ENCODE measurements around the gene BHMT2. TPM values are rescaled to one million over a fixed set of nuclear protein-coding genes. Genes with fewer than 3 reads are reported as not detected.
A peak's percentile ranks its signal among the peaks of the same experiment; 100 is the strongest.

The BHMT2 gene
- total RNA-seq, 1 experiment from 2014 or later = not detected

- no peak overlapping the region for H3K4me3 Mint-ChIP-seq (ENCODE audit: low read depth, unreplicated experiment)
- peaks cover 79% of the 10 kb centered on the region for H3K27me3 Mint-ChIP-seq (ENCODE audit: unreplicated experiment)
- DNase-seq = no peak
- BruUV-seq (replicated peaks) = no TSS peak
- no peaks in the 10 kb centered on the region for H3K4me1 Mint-ChIP-seq (ENCODE audit: low read depth, unreplicated experiment)
- TF ChIP-seq, protein P1, sequence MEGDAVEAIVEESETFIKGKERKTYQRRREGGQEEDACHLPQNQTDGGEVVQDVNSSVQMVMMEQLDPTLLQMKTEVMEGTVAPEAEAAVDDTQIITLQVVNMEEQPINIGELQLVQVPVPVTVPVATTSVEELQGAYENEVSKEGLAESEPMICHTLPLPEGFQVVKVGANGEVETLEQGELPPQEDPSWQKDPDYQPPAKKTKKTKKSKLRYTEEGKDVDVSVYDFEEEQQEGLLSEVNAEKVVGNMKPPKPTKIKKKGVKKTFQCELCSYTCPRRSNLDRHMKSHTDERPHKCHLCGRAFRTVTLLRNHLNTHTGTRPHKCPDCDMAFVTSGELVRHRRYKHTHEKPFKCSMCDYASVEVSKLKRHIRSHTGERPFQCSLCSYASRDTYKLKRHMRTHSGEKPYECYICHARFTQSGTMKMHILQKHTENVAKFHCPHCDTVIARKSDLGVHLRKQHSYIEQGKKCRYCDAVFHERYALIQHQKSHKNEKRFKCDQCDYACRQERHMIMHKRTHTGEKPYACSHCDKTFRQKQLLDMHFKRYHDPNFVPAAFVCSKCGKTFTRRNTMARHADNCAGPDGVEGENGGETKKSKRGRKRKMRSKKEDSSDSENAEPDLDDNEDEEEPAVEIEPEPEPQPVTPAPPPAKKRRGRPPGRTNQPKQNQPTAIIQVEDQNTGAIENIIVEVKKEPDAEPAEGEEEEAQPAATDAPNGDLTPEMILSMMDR (IDR thresholded peaks at IDR 0.05; ENCODE audit: unreplicated experiment) = no peak
- CTCF ChIA-PET = interaction anchor here (0.8 kb wide), 1 partner anchor 84 kb away, joined by 3 read pairs; no protein-coding TSS in a partner anchor
- H3K27ac Mint-ChIP-seq (ENCODE audit: unreplicated experiment) = no peak overlapping the region
- peaks cover 4% of the 10 kb centered on the region for H3K36me3 Mint-ChIP-seq (ENCODE audit: insufficient read depth, unreplicated experiment)
- intact Hi-C loops (cut with micrococcal nuclease; ENCODE audit: unreplicated experiment) = no loop called here
- no peaks in the 10 kb centered on the region for H3K9me3 Mint-ChIP-seq (ENCODE audit: low read depth, unreplicated experiment)
Observed at GRCh38 chr5:79108792-79109191, 39.2 kb downstream of the BHMT2 start.

GRCh38 chr5:79109527-79110492, 40.2 kb downstream of the BHMT2 start:
- H3K9me3 Mint-ChIP-seq (ENCODE audit: low read depth, unreplicated experiment) = no peaks in the 10 kb centered on the region
- H3K36me3 Mint-ChIP-seq (ENCODE audit: insufficient read depth, unreplicated experiment) = peaks cover 4% of the 10 kb centered on the region
- peaks cover 90% of the 10 kb centered on the region for H3K27me3 Mint-ChIP-seq (ENCODE audit: unreplicated experiment)
- H3K27ac Mint-ChIP-seq (ENCODE audit: unreplicated experiment) = no peak overlapping the region
- peak; percentile 52 for DNase-seq
- BruUV-seq (replicated peaks) = no TSS peak
- H3K4me1 Mint-ChIP-seq (ENCODE audit: low read depth, unreplicated experiment) = no peaks in the 10 kb centered on the region
- intact Hi-C loops (cut with micrococcal nuclease; ENCODE audit: unreplicated experiment) = loop anchor here (1.0 kb wide), 1 partner anchor 85 kb away; no protein-coding TSS in a partner anchor
- TF ChIP-seq, protein P1 (IDR thresholded peaks at IDR 0.05; ENCODE audit: unreplicated experiment) = peak; percentile 63
- H3K4me3 Mint-ChIP-seq (ENCODE audit: low read depth, unreplicated experiment) = no peak overlapping the region
- CTCF ChIA-PET = interaction anchor here (0.8 kb wide), 1 partner anchor 85 kb away, joined by 3 read pairs; no protein-coding TSS in a partner anchor

DNA sequence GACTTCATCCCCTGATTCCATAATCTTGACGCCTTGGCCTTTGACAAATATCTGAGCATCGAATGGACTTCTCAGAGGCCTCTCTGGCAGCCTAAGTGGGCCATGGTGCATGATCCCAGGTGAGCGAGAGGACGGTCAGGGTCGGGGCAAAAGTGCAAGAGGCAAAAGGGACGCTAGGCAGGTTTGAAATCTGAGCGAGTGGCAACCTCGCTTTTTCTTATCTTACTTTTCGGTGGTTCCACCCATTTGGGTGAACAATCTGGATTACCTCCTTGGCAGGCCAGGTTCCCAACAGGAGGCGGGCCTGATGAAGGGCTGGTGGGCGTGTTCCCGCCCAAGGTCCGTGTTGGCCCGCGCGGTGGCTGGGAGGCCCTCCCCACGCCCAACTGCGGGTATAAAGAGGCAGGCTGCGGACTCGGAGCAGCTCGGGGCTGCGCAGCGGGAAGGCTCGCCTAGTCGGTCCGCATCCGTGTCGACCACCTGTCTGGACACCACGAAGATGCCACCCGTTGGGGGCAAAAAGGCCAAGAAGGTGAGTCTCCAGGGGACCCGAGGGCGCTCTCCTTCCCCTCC, 41.9 kb downstream of the BHMT2 start, which contains the start of gene BHMT:
Gene BHMT (plus strand): TSS at position 423 of the 573 bp plus-strand sequence. CDS start 77 bp downstream, at position 500.
- no peak for DNase-seq
- H3K27ac Mint-ChIP-seq (ENCODE audit: unreplicated experiment) = no peak within 1 kb of the TSS
- CTCF ChIA-PET = no interaction called here
- H3K36me3 Mint-ChIP-seq (ENCODE audit: insufficient read depth, unreplicated experiment) = peaks cover 4% of the 10 kb centered on the region
- peak within 1 kb of the TSS; percentile 50 for H3K4me3 Mint-ChIP-seq (ENCODE audit: low read depth, unreplicated experiment)
- no TSS peak for BruUV-seq (replicated peaks)
- TF ChIP-seq, protein P1 (IDR thresholded peaks at IDR 0.05; ENCODE audit: unreplicated experiment) = no peak
- intact Hi-C loops (cut with micrococcal nuclease; ENCODE audit: unreplicated experiment) = no loop called here
- peaks cover 89% of the 10 kb centered on the region for H3K27me3 Mint-ChIP-seq (ENCODE audit: unreplicated experiment)
- no peaks in the 10 kb centered on the region for H3K9me3 Mint-ChIP-seq (ENCODE audit: low read depth, unreplicated experiment)
- H3K4me1 Mint-ChIP-seq (ENCODE audit: low read depth, unreplicated experiment) = no peaks in the 10 kb centered on the region

GRCh38 chr5:79111960-79112702, 42.6 kb downstream of the BHMT2 start:
- TF ChIP-seq, protein P1 (IDR thresholded peaks at IDR 0.05; ENCODE audit: unreplicated experiment) = no peak
- CTCF ChIA-PET = interaction anchor here (1.8 kb wide), 1 partner anchor 21 kb away, joined by 4 read pairs; no protein-coding TSS in a partner anchor
- Mint-ChIP-seq H3K4me3 (ENCODE audit: low read depth, unreplicated experiment) (peak overlapping the region; percentile 50), H3K9me3 (ENCODE audit: low read depth, unreplicated experiment) (no peaks in the 10 kb centered on the region), H3K36me3 (ENCODE audit: insufficient read depth, unreplicated experiment) (peaks cover 4% of the 10 kb centered on the region), H3K27me3 (ENCODE audit: unreplicated experiment) (peaks cover 82% of the 10 kb centered on the region), H3K27ac (ENCODE audit: unreplicated experiment) (no peak overlapping the region), H3K4me1 (ENCODE audit: low read depth, unreplicated experiment) (no peaks in the 10 kb centered on the region)
- DNase-seq = no peak
- intact Hi-C loops (cut with micrococcal nuclease; ENCODE audit: unreplicated experiment) = no loop called here
- no TSS peak for BruUV-seq (replicated peaks)

All from Calu3 (cell line).